SK-N-SH (cell line): Measurements from ENCODE around the gene MAP6. TPM values are rescaled to one million over a fixed set of nuclear protein-coding genes. Genes with fewer than 3 reads are reported as not detected.

Experiments used
- CTCF ChIA-PET: fragments of 300-600, 350-600 bp; formaldehyde crosslinking; extraction: SDS; loops from one replicate; lab custom pipeline; 2021; lab: Yijun Ruan, JAX
- POLR2A ChIA-PET: fragments of 350-600 bp; sonication (Branson Sonifier 250); formaldehyde crosslinking; extraction: SDS; loops from one replicate; lab custom pipeline; 2020; ENCODE audit warnings: antibody characterized with exemption, inconsistent platforms; lab: Yijun Ruan, JAX
- DNase-seq: peaks from one replicate; pipeline ENCODE4 v3.0.0; 2012
- H2AFZ ChIP-seq: fragments of 200-600 bp; sonication (generic); 2 replicates; pipeline ENCODE4 v1.8.1; 2016; ENCODE audit warnings: antibody characterized with exemption, mild to moderate bottlenecking, low read depth
- H3F3A ChIP-seq: fragments of 200-600 bp; sonication (generic); replicated peaks from 2 replicates; pipeline ENCODE3; 2016; ENCODE audit warnings: antibody characterized with exemption, mild to moderate bottlenecking; ENCODE audit not compliant: insufficient read depth
- H3K27ac ChIP-seq, 2 experiments: fragments of 200-500 bp in 1 of 2; fragments of 200-600 bp in 1 of 2; sonication (Bioruptor generic) in 1 of 2; sonication (generic), shearing (Covaris generic) in 1 of 2; 2 replicates each; pipeline versions ENCODE4 v1.5.1 to v1.6.1; 2014 to 2016; ENCODE audit warnings: low read depth in 2 of 2, inconsistent platforms in 1 of 2, low read length in 1 of 2, mild to moderate bottlenecking in 1 of 2, mixed read lengths in 1 of 2
- H3K27me3 ChIP-seq: fragments of 200-600 bp; sonication (generic), shearing (Covaris generic); 2 replicates; pipeline ENCODE4 v1.6.1; 2016; ENCODE audit warnings: mixed run types; ENCODE audit not compliant: insufficient read depth
- H3K36me3 ChIP-seq, 2 experiments: fragments of 200-500 bp in 1 of 2; fragments of 200-600 bp in 1 of 2; sonication (Bioruptor generic) in 1 of 2; sonication (generic) in 1 of 2; replicated peaks in 1 of 2; 2 replicates each; pipeline versions ENCODE3 to v1.5.1; 2014 to 2016; ENCODE audit warnings: low read length in 1 of 2, mild to moderate bottlenecking in 1 of 2; ENCODE audit not compliant: insufficient read depth in 2 of 2, control insufficient read depth in 1 of 2
- H3K4me1 ChIP-seq, 2 experiments: fragments of 200-500 bp in 1 of 2; fragments of 200-600 bp in 1 of 2; sonication (Bioruptor generic) in 1 of 2; sonication (generic), shearing (Covaris generic) in 1 of 2; 2 replicates each; pipeline versions ENCODE4 v1.5.1 to v1.6.1; 2014 to 2016; ENCODE audit warnings: low read depth in 1 of 2, low read length in 1 of 2, mixed run types in 1 of 2; ENCODE audit not compliant: insufficient read depth in 2 of 2, control insufficient read depth in 1 of 2
- H3K4me2 ChIP-seq: fragments of 200-600 bp; sonication (generic), shearing (Covaris generic); 2 replicates; pipeline ENCODE4 v1.6.1; 2017; ENCODE audit warnings: mixed run types
- H3K4me3 ChIP-seq, 2 experiments: fragments of 200-500 bp in 1 of 2; fragments of 200-600 bp in 1 of 2; sonication (Bioruptor generic) in 1 of 2; sonication (generic), shearing (Covaris generic) in 1 of 2; 2 replicates each; pipeline versions ENCODE4 v1.5.1 to v1.8.1; 2014 to 2016; ENCODE audit warnings: low read depth in 2 of 2, inconsistent platforms in 1 of 2, low read length in 1 of 2, mild to moderate bottlenecking in 1 of 2, mixed read lengths in 1 of 2, moderate library complexity in 1 of 2
- H3K79me2 ChIP-seq: fragments of 200-600 bp; sonication (generic); 2 replicates; pipeline ENCODE4 v1.8.1; 2017; ENCODE audit warnings: mild to moderate bottlenecking; ENCODE audit not compliant: insufficient read depth
- H3K9ac ChIP-seq: fragments of 200-600 bp; sonication (generic); 2 replicates; pipeline ENCODE4 v1.6.1; 2017; ENCODE audit warnings: mixed run types
- H3K9me2 ChIP-seq: fragments of 200-600 bp; sonication (generic); 2 replicates; pipeline ENCODE4 v1.6.1; 2017; ENCODE audit warnings: mixed run types
- H3K9me3 ChIP-seq: fragments of 200-600 bp; sonication (generic); 2 replicates; pipeline ENCODE4 v1.6.1; 2017; ENCODE audit warnings: mixed run types, mild to moderate bottlenecking, moderate library complexity
- H4K20me1 ChIP-seq: fragments of 200-600 bp; sonication (generic); 2 replicates; pipeline ENCODE4 v1.6.1; 2017; ENCODE audit warnings: mild to moderate bottlenecking, mixed run types; ENCODE audit not compliant: insufficient read depth
- CTCF ChIP-seq: fragments of 200-600 bp; sonication (generic); IDR thresholded peaks from 2 replicates; pipeline ENCODE4 v1.6.1; 2017; ENCODE audit warnings: antibody characterized with exemption, mild to moderate bottlenecking, moderate library complexity
- FOSL2 ChIP-seq: IDR thresholded peaks from 2 replicates; pipeline ENCODE4 v1.4.0; 2012; ENCODE audit warnings: low read depth, mild to moderate bottlenecking, moderate library complexity, borderline replicate concordance
- GABPA ChIP-seq: IDR thresholded peaks from 2 replicates; pipeline ENCODE4 v1.4.0; 2012; ENCODE audit warnings: low read depth, mild to moderate bottlenecking
- IRF3 ChIP-seq: fragments of 150-350 bp; IDR thresholded peaks from 2 replicates; pipeline ENCODE4 v1.6.1; 2016; ENCODE audit warnings: mild to moderate bottlenecking, low read depth, low read length
- MXI1 ChIP-seq: IDR thresholded peaks from 2 replicates; pipeline ENCODE4 v1.6.1; 2012; ENCODE audit warnings: mild to moderate bottlenecking, low read depth, low read length, improper control_type of control experiment
- PBX3 ChIP-seq: IDR thresholded peaks from 2 replicates; pipeline ENCODE4; 2012
- POLR2AphosphoS5 ChIP-seq: IDR thresholded peaks from 2 replicates; pipeline ENCODE4 v1.6.1; 2012; ENCODE audit warnings: low read depth, low read length
- RAD21 ChIP-seq: IDR thresholded peaks from 2 replicates; pipeline ENCODE4 v1.6.1; 2012; ENCODE audit warnings: mild to moderate bottlenecking, low read length
- RCOR1 ChIP-seq: fragments of 150-350 bp; IDR thresholded peaks from 2 replicates; pipeline ENCODE4 v1.6.1; 2017; ENCODE audit warnings: antibody characterized with exemption, low read length
- REST ChIP-seq: IDR thresholded peaks from 2 replicates; pipeline ENCODE4 v1.6.1; 2012; ENCODE audit warnings: mild to moderate bottlenecking, low read depth, low read length, moderate library complexity
- TEAD4 ChIP-seq: IDR thresholded peaks from 2 replicates; pipeline ENCODE4 v1.4.0; 2012; ENCODE audit warnings: mild to moderate bottlenecking, borderline replicate concordance; ENCODE audit not compliant: insufficient read depth
- USF1 ChIP-seq: IDR thresholded peaks from 2 replicates; pipeline ENCODE4 v1.4.0; 2012; ENCODE audit warnings: low read depth, borderline replicate concordance
- WGBS: methylation state at CpG from one replicate; pipeline ENCODE4 v1.1.6; 2017; ENCODE audit warnings: low lambda C conversion rate; 5-methylcytosine and 5-hydroxymethylcytosine counted together
- polyA plus RNA-seq, 3 experiments: library from polyadenylated mRNA; depleted of rRNA; stranded (reverse); fragments of >200 nt; gene quantifications; 2 replicates each; pipeline ENCODE4 v1.2.3, GENCODE V29; 2012

MAP6 gene
- polyA plus RNA-seq, 1 of the 3 experiments (the other 2 are of a cell fraction), result 11.1 TPM

GRCh38 chr11:75593286-75593915 lies 75.4 kb downstream of the MAP6 start:
- H3K27me3 ChIP-seq, result no peaks in the 10 kb centered on the region
- H3F3A ChIP-seq, result no peaks in the 10 kb centered on the region
- no peak for DNase-seq
- 37% methylated on average over 2 of the region's 2 CpGs for whole genome bisulfite sequencing
- H3K4me1 ChIP-seq, result peaks cover 0 to 16% of the 10 kb centered on the region in 2 experiments; a peak in 1 of 4 replicates
- no peak overlapping the region for H3K9ac ChIP-seq
- no peaks in the 10 kb centered on the region for H3K79me2 ChIP-seq
- ChIA-PET POLR2A (interaction anchor here (2.6 kb wide), 1 partner anchor 10 kb away, joined by 9 read pairs; no protein-coding TSS in a partner anchor), CTCF (interaction anchor here (0.6 to 2.1 kb wide), 5 partner anchors 10 to 677 kb away, joined by 3 to 5 read pairs (median 3); no protein-coding TSS in a partner anchor)
- no peak overlapping the region for H3K4me2 ChIP-seq
- H4K20me1 ChIP-seq, result no peaks in the 10 kb centered on the region
- no peak overlapping the region for H3K27ac ChIP-seq
- no peaks in the 10 kb centered on the region for H3K36me3 ChIP-seq
- H2AFZ ChIP-seq, result no peak overlapping the region
- H3K4me3 ChIP-seq, result no peak overlapping the region
- no peaks in the 10 kb centered on the region for H3K9me2 ChIP-seq
- H3K9me3 ChIP-seq, result no peaks in the 10 kb centered on the region
- TF ChIP-seq POLR2AphosphoS5 (no peak), IRF3 (no peak), RCOR1 (no peak), GABPA (no peak), MXI1 (no peak), TEAD4 (no peak), RAD21 (no peak), USF1 (no peak), REST (no peak), PBX3 (no peak), FOSL2 (no peak), CTCF (no peak)
